Measurements from ENCODE around the gene EHMT1.

Gene EHMT1

DNA sequence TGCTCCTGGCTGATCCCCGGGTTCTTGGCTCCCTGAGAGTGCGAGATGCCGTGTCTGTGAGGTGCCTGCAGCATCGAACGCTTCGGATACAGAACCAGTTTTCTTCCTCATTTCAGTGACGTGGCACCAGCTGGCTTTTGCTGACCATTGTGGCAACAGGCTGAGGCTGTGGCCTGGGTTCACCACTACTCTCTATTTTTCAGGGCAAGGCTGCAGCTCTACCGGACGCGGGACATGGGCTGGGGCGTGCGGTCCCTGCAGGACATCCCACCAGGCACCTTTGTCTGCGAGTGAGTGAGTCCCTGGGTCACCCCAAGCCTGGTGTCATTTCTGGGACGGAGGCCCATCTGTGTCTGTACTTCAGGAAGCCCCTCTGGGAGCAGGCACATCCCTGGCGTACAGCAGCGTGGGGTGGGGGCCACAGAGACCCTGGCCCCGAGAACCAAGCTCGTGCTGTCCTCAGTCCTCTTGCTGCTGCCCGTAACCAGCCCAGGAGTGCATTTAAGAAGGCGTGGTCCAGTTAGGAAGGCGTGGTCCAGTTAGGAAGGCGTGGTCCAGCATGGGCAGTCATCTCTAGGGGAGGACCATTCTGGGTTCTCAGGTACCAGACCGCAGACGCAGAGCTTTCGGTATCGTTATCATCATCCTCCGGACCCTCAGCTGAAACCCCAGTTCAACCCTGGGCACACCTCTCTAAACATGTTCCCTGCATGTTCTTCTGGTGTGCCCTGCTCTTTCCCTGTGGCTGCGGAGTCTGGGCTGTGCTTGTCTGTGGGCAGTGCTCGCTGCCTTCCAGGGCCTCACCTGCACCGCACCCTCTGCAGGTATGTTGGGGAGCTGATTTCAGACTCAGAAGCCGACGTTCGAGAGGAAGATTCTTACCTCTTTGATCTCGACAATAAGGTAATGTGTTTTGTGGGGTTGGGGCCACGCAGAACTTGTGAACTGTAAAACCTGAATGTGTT is 198.7 kb downstream of the EHMT1 start:
- Histone ChIP-seq H3K4me1 (ENCODE audit: control extremely low read depth in 1 of 4, control insufficient read depth in 4 of 4, insufficient read depth in 4 of 4, low read length in 3 of 4) (no peaks in the 10 kb centered on the region), H3K27me3 (replicated peaks in 2 of 5; ENCODE audit: control insufficient read depth in 4 of 5, insufficient read depth in 5 of 5, low read length in 4 of 5) (no peaks in the 10 kb centered on the region), H3K9me3 (ENCODE audit: control extremely low read depth in 1 of 5, control insufficient read depth in 4 of 5, insufficient read depth in 2 of 5, low read depth in 1 of 5, low read length in 4 of 5) (peaks cover 4 to 33% (median 24%) of the 10 kb centered on the region in 5 experiments), H3K36me3 (ENCODE audit: control insufficient read depth in 4 of 4, insufficient read depth in 4 of 4, low read length in 3 of 4) (peaks cover 22 to 89% (median 79%) of the 10 kb centered on the region in 4 experiments), H3K27ac (ENCODE audit: insufficient read depth in 1 of 2, low read depth in 1 of 2, low read length in 2 of 2, poor library complexity in 1 of 2, severe bottlenecking in 2 of 2) (no peak overlapping the region), H3K4me3 (ENCODE audit: control insufficient read depth in 1 of 7, extremely low read depth in 1 of 7, insufficient read depth in 4 of 7, low read depth in 2 of 7, low read length in 6 of 7) (no peak overlapping the region)
- CTCF ChIA-PET: no interaction called here
- 97% methylated on average over 35 of the region's 35 CpGs for WGBS (ENCODE audit: insufficient coverage)
- DNase-seq: no peak
- POLR2A ChIA-PET: no interaction called here

DNA sequence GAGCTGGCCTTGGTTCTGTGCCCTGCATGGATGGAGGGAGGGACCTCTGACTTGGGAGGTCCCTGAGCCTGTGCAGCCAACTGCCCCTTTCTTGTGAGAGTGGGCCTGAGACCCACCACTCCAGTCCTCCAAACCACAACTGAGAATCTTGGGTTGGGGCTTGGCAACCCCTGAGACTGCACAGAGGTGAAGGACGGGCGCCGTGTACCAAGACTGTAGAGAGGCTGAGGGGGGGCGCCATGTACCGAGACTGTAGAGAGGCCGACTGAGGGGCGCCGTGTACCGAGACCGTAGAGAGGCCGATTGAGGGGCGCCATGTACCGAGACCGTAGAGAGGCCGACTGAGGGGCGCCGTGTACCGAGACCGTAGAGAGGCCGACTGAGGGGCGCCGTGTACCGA is 199.5 kb downstream of the EHMT1 start:
- H3K9me3 ChIP-seq (ENCODE audit: control extremely low read depth in 1 of 5, control insufficient read depth in 4 of 5, insufficient read depth in 2 of 5, low read depth in 1 of 5, low read length in 4 of 5): peaks cover 4 to 33% (median 24%) of the 10 kb centered on the region in 5 experiments
- CTCF ChIA-PET: no interaction called here
- POLR2A ChIA-PET: no interaction called here
- peaks cover 22 to 83% (median 72%) of the 10 kb centered on the region in 4 experiments for H3K36me3 ChIP-seq (ENCODE audit: control insufficient read depth in 4 of 4, insufficient read depth in 4 of 4, low read length in 3 of 4)
- no peak overlapping the region for H3K4me3 ChIP-seq (ENCODE audit: control insufficient read depth in 1 of 7, extremely low read depth in 1 of 7, insufficient read depth in 4 of 7, low read depth in 2 of 7, low read length in 6 of 7)
- DNase-seq: no peak
- H3K4me1 ChIP-seq (ENCODE audit: control extremely low read depth in 1 of 4, control insufficient read depth in 4 of 4, insufficient read depth in 4 of 4, low read length in 3 of 4): no peaks in the 10 kb centered on the region
- H3K27ac ChIP-seq (ENCODE audit: insufficient read depth in 1 of 2, low read depth in 1 of 2, low read length in 2 of 2, poor library complexity in 1 of 2, severe bottlenecking in 2 of 2): no peak overlapping the region
- H3K27me3 ChIP-seq (replicated peaks in 2 of 5; ENCODE audit: control insufficient read depth in 4 of 5, insufficient read depth in 5 of 5, low read length in 4 of 5): no peaks in the 10 kb centered on the region
- WGBS (ENCODE audit: insufficient coverage): 90% methylated on average over 5 of the region's 23 CpGs

DNA sequence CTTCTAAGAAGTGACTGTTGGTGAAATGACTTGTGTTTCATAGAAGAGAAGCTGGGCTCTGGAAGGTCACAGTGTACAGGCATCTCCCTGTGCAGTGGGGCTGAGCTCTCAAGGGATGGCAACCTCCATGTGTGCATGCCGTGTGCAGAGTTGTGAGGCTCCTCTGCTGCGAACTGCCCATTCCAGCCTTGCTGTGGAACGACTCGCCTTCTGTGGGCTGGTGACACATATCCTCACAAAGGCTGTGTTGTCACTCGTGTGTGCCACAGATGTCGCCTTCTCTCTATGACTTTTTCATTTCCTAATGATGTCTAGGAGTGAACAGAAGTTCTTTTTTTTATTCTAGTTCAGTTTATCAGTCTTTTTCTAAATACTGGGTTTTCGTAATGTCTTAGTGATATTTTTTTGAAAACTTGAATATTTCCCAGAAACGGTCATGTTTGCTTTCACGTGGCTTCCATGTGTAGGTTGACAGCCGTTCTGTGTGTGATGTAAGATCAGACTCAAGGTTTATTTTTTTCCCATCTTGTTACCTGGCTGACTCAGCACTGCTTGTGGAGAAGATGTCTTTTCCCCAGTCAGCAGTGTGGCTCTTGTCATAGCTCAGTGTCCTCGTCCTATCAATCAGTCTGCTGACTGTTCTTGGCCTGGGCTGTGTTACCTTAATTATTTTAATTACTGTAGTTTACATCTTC is 201.5 kb downstream of the EHMT1 start:
- ChIA-PET CTCF (no interaction called here), POLR2A (no interaction called here)
- peaks cover 4 to 40% (median 28%) of the 10 kb centered on the region in 5 experiments for H3K9me3 ChIP-seq (ENCODE audit: control extremely low read depth in 1 of 5, control insufficient read depth in 4 of 5, insufficient read depth in 2 of 5, low read depth in 1 of 5, low read length in 4 of 5)
- H3K27ac ChIP-seq (ENCODE audit: insufficient read depth in 1 of 2, low read depth in 1 of 2, low read length in 2 of 2, poor library complexity in 1 of 2, severe bottlenecking in 2 of 2): no peak overlapping the region
- H3K36me3 ChIP-seq (ENCODE audit: control insufficient read depth in 4 of 4, insufficient read depth in 4 of 4, low read length in 3 of 4): peaks cover 24 to 81% (median 71%) of the 10 kb centered on the region in 4 experiments
- H3K4me3 ChIP-seq (ENCODE audit: control insufficient read depth in 1 of 7, extremely low read depth in 1 of 7, insufficient read depth in 4 of 7, low read depth in 2 of 7, low read length in 6 of 7): no peak overlapping the region
- DNase-seq: no peak
- WGBS (ENCODE audit: insufficient coverage): 98% methylated on average over 10 of the region's 11 CpGs
- no peaks in the 10 kb centered on the region for H3K27me3 ChIP-seq (replicated peaks in 2 of 5; ENCODE audit: control insufficient read depth in 4 of 5, insufficient read depth in 5 of 5, low read length in 4 of 5)
- no peaks in the 10 kb centered on the region for H3K4me1 ChIP-seq (ENCODE audit: control extremely low read depth in 1 of 4, control insufficient read depth in 4 of 4, insufficient read depth in 4 of 4, low read length in 3 of 4)

DNA sequence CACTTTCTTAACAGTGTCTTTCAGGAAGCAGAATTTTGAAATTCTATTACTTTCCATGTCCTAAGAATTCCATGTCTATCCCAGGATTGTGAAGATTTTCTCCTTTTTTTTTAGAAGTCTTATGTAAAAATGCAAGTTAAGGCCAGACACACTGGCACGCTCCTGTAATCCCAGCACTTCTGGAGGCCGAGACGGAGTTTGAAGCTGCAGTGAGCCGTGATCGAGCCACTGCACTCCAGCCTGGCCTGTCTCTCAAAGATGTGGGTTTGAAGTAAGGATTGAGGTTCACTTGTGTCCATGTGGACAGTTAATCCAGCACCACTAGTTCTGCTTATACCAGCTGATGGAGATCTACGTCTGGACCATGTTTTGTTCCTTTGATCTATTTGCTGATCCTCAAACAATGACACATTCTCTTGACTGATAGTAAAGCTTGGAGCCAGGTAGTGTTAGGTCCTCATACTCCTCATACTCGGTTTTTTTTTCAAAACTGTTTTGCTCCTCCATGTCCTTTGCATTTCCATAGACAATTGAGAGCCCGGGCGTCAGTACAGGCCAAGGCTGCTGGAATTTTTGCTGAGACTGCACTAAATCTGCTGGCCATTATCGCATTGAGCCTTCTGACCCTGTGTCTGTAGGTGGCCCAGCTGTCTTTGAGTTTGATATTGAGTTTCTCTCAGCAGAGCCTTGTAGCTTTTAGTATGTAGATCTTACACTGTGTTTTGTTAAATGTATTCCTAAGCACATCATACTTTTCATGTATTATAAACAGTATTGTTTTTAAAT is 205.4 kb downstream of the EHMT1 start:
- POLR2A ChIA-PET: no interaction called here
- WGBS (ENCODE audit: insufficient coverage): 97% methylated on average over 10 of the region's 10 CpGs
- Histone ChIP-seq H3K27ac (ENCODE audit: insufficient read depth in 1 of 2, low read depth in 1 of 2, low read length in 2 of 2, poor library complexity in 1 of 2, severe bottlenecking in 2 of 2) (no peak overlapping the region), H3K9me3 (ENCODE audit: control extremely low read depth in 1 of 5, control insufficient read depth in 4 of 5, insufficient read depth in 2 of 5, low read depth in 1 of 5, low read length in 4 of 5) (peaks cover 2 to 34% (median 14%) of the 10 kb centered on the region in 5 experiments), H3K27me3 (replicated peaks in 2 of 5; ENCODE audit: control insufficient read depth in 4 of 5, insufficient read depth in 5 of 5, low read length in 4 of 5) (no peaks in the 10 kb centered on the region), H3K36me3 (ENCODE audit: control insufficient read depth in 4 of 4, insufficient read depth in 4 of 4, low read length in 3 of 4) (peaks cover 10 to 73% (median 64%) of the 10 kb centered on the region in 4 experiments), H3K4me1 (ENCODE audit: control extremely low read depth in 1 of 4, control insufficient read depth in 4 of 4, insufficient read depth in 4 of 4, low read length in 3 of 4) (no peaks in the 10 kb centered on the region), H3K4me3 (ENCODE audit: control insufficient read depth in 1 of 7, extremely low read depth in 1 of 7, insufficient read depth in 4 of 7, low read depth in 2 of 7, low read length in 6 of 7) (no peak overlapping the region)
- CTCF ChIA-PET: no interaction called here
- DNase-seq: no peak

DNA sequence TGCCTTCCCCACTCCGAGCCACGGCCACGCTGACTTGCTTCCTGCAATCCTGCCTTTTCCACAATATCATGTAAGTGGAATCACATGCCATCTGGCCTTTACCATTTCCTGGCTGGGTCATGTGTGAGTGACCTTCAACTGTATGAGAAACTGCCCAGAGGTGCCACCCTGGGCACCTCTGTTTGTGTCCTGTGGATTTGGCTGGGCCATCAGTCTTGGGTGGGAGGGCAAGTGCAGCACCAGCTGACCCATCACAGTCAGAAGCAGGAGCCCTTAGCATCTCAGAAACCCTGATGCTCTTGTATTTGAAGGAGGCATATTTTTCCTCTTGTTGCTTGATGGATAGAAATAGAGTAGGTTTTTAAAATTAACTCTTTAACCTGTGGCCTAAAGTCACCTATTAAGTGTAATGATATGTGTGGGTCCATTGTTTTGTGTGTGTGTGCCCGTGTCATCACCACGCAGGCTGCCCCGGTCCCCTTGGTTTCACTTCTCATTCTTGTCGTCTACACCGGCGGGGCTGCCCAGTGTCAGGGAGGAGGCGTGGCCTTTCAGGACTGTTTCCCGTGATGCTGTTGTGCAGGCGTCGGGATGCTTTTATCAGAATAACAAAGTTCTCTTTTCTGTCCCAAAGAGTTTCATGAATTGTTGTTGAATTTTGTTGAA is 206.7 kb downstream of the EHMT1 start:
- H3K36me3 ChIP-seq (ENCODE audit: control insufficient read depth in 4 of 4, insufficient read depth in 4 of 4, low read length in 3 of 4): peaks cover 10 to 71% (median 60%) of the 10 kb centered on the region in 4 experiments

DNA sequence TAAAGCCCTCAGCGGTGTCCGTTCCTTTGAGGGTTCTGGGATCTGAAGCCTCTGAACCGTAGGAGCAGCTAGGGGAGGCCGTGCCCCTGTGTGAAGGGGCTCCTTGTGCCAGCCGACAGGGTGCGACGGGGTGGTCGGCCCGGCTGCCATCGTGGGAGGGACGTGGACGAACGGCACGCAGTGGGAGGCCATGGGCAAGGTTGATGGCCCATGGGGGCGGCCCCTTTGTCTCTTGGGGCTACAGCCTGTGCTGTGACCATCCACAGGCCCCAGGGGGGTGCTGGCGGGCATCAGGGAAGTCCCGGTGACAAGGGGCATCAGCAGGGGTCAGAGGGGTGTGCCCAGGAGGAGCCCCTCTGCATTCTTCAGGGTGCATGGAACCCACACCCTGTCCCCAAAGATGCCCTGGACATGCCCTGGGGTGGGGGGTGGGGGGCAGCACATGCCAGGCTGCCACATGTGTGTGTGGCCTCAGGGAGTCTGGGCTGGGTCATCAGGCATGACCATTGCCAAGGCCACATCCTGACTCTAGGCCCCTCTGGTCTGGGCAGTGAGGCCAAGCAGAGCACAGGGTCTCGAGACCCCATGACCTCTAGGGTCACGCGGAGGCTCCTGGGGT is 209.2 kb downstream of the EHMT1 start:
- CTCF ChIA-PET: no interaction called here
- H3K27ac ChIP-seq (ENCODE audit: insufficient read depth in 1 of 2, low read depth in 1 of 2, low read length in 2 of 2, poor library complexity in 1 of 2, severe bottlenecking in 2 of 2): no peak overlapping the region
- no peak overlapping the region for H3K4me3 ChIP-seq (ENCODE audit: control insufficient read depth in 1 of 7, extremely low read depth in 1 of 7, insufficient read depth in 4 of 7, low read depth in 2 of 7, low read length in 6 of 7)
- no peak for DNase-seq
- peaks cover 4 to 80% (median 63%) of the 10 kb centered on the region in 4 experiments for H3K36me3 ChIP-seq (ENCODE audit: control insufficient read depth in 4 of 4, insufficient read depth in 4 of 4, low read length in 3 of 4)
- POLR2A ChIA-PET: no interaction called here
- over 99% methylated on average over 19 of the region's 20 CpGs for WGBS (ENCODE audit: insufficient coverage)
- peaks cover 0 to 17% (median 2%) of the 10 kb centered on the region in 5 experiments for H3K9me3 ChIP-seq (ENCODE audit: control extremely low read depth in 1 of 5, control insufficient read depth in 4 of 5, insufficient read depth in 2 of 5, low read depth in 1 of 5, low read length in 4 of 5)
- no peaks in the 10 kb centered on the region for H3K4me1 ChIP-seq (ENCODE audit: control extremely low read depth in 1 of 4, control insufficient read depth in 4 of 4, insufficient read depth in 4 of 4, low read length in 3 of 4)
- no peaks in the 10 kb centered on the region for H3K27me3 ChIP-seq (replicated peaks in 2 of 5; ENCODE audit: control insufficient read depth in 4 of 5, insufficient read depth in 5 of 5, low read length in 4 of 5)

More for the DNA sequence above, 206.7 kb downstream of the EHMT1 start:
- Histone ChIP-seq H3K27me3 (replicated peaks in 2 of 5; ENCODE audit: control insufficient read depth in 4 of 5, insufficient read depth in 5 of 5, low read length in 4 of 5) (no peaks in the 10 kb centered on the region), H3K9me3 (ENCODE audit: control extremely low read depth in 1 of 5, control insufficient read depth in 4 of 5, insufficient read depth in 2 of 5, low read depth in 1 of 5, low read length in 4 of 5) (peaks cover 2 to 27% (median 9%) of the 10 kb centered on the region in 5 experiments), H3K4me1 (ENCODE audit: control extremely low read depth in 1 of 4, control insufficient read depth in 4 of 4, insufficient read depth in 4 of 4, low read length in 3 of 4) (no peaks in the 10 kb centered on the region), H3K4me3 (ENCODE audit: control insufficient read depth in 1 of 7, extremely low read depth in 1 of 7, insufficient read depth in 4 of 7, low read depth in 2 of 7, low read length in 6 of 7) (no peak overlapping the region), H3K27ac (ENCODE audit: insufficient read depth in 1 of 2, low read depth in 1 of 2, low read length in 2 of 2, poor library complexity in 1 of 2, severe bottlenecking in 2 of 2) (no peak overlapping the region)
- ChIA-PET POLR2A (no interaction called here), CTCF (no interaction called here)
- DNase-seq: no peak
- WGBS (ENCODE audit: insufficient coverage): 100% methylated on average over 8 of the region's 13 CpGs
